Type B pancreatic cell (in vitro differentiated cells): Measurements from ENCODE around the gene SMYD3. TPM values are rescaled to one million over a fixed set of nuclear protein-coding genes. Genes with fewer than 3 reads are reported as not detected.

Experiments used
- DNase-seq: peaks from one replicate; pipeline ENCODE4 v3.0.0; 2021; ENCODE audit warnings: mixed read lengths; ENCODE audit not compliant: unreplicated experiment; ENCODE audit errors: extremely low spot score
- H3K27ac Mint-ChIP-seq: 2 replicates; pipeline ENCODE4 v1.8.0; 2021; ENCODE audit warnings: mild to moderate bottlenecking, mixed read lengths
- H3K27me3 Mint-ChIP-seq: 2 replicates; pipeline ENCODE4 v1.8.0; 2021; ENCODE audit warnings: mixed read lengths
- H3K36me3 Mint-ChIP-seq: 2 replicates; pipeline ENCODE4 v1.8.0; 2021; ENCODE audit warnings: mixed read lengths
- H3K4me1 Mint-ChIP-seq: one replicate; pipeline ENCODE4 v1.8.0; 2021; ENCODE audit warnings: mixed read lengths; ENCODE audit not compliant: unreplicated experiment
- H3K4me3 Mint-ChIP-seq: 2 replicates; pipeline ENCODE4 v1.8.0; 2021; ENCODE audit warnings: mild to moderate bottlenecking, mixed read lengths
- H3K9me3 Mint-ChIP-seq: 2 replicates; pipeline ENCODE4 v1.8.0; 2021; ENCODE audit warnings: mixed read lengths
- CTCF ChIP-seq: fragments of 200-600 bp; sonication (generic); conservative IDR thresholded peaks from 2 replicates; pipeline ENCODE4 v1.5.0; 2021; ENCODE audit warnings: antibody characterized with exemption, mild to moderate bottlenecking
- total RNA-seq: library from RNA; stranded (reverse); gene quantifications from 2 replicates; pipeline ENCODE4 v1.2.1, GENCODE V29; 2021; ENCODE audit warnings: low replicate concordance

Gene SMYD3
- total RNA-seq, 1 donor from 2014 or later = 19.4 TPM

GRCh38 chr1:246384616-246385015 is 122.5 kb downstream of the SMYD3 start:
- no peaks in the 10 kb centered on the region for H3K4me1 Mint-ChIP-seq
- H3K9me3 Mint-ChIP-seq = no peaks in the 10 kb centered on the region
- no peaks in the 10 kb centered on the region for H3K36me3 Mint-ChIP-seq
- no peak overlapping the region for H3K4me3 Mint-ChIP-seq
- no peak overlapping the region for H3K27ac Mint-ChIP-seq
- H3K27me3 Mint-ChIP-seq = no peaks in the 10 kb centered on the region
- TF ChIP-seq CTCF = no peak
- DNase-seq = no peak

GRCh38 chr1:246383791-246384190 is 123.3 kb downstream of the SMYD3 start:
- no peaks in the 10 kb centered on the region for H3K27me3 Mint-ChIP-seq
- no peaks in the 10 kb centered on the region for H3K36me3 Mint-ChIP-seq
- no peak for TF ChIP-seq CTCF
- no peak for DNase-seq
- no peaks in the 10 kb centered on the region for H3K9me3 Mint-ChIP-seq
- no peaks in the 10 kb centered on the region for H3K4me1 Mint-ChIP-seq
- no peak overlapping the region for H3K4me3 Mint-ChIP-seq
- no peak overlapping the region for H3K27ac Mint-ChIP-seq

- H3K36me3 Mint-ChIP-seq = no peaks in the 10 kb centered on the region
- no peaks in the 10 kb centered on the region for H3K9me3 Mint-ChIP-seq
- no peaks in the 10 kb centered on the region for H3K4me1 Mint-ChIP-seq
- no peaks in the 10 kb centered on the region for H3K27me3 Mint-ChIP-seq
- H3K4me3 Mint-ChIP-seq = no peak overlapping the region
- DNase-seq = no peak
- no peak overlapping the region for H3K27ac Mint-ChIP-seq
- no peak for TF ChIP-seq CTCF
Measured at GRCh38 chr1:246383239-246383589, 123.9 kb downstream of the SMYD3 start.

- no peak for DNase-seq
- H3K36me3 Mint-ChIP-seq = peaks cover 1% of the 10 kb centered on the region
- H3K27ac Mint-ChIP-seq = no peak overlapping the region
- H3K9me3 Mint-ChIP-seq = no peaks in the 10 kb centered on the region
- no peak for TF ChIP-seq CTCF
- H3K4me3 Mint-ChIP-seq = no peak overlapping the region
- no peaks in the 10 kb centered on the region for H3K27me3 Mint-ChIP-seq
- no peaks in the 10 kb centered on the region for H3K4me1 Mint-ChIP-seq
Measured at GRCh38 chr1:246382589-246383238, 124.4 kb downstream of the SMYD3 start.

- Mint-ChIP-seq H3K4me1 (no peaks in the 10 kb centered on the region), H3K9me3 (no peaks in the 10 kb centered on the region), H3K27ac (no peak overlapping the region), H3K36me3 (peaks cover 3% of the 10 kb centered on the region), H3K4me3 (no peak overlapping the region), H3K27me3 (no peaks in the 10 kb centered on the region)
- no peak for TF ChIP-seq CTCF
- DNase-seq = no peak
Measured at GRCh38 chr1:246381452-246381851, 125.6 kb downstream of the SMYD3 start.
